GM19351 (cell line): ENCODE results near the gene CDH23.

Experiments
- ATAC-seq: cut with Tn5 transposase; IDR thresholded peaks from one replicate; pipeline ENCODE4 v1.9.1; 2021; ENCODE audit warnings: mild to moderate bottlenecking, moderate library complexity; ENCODE audit not compliant: unreplicated experiment

CDH23 gene

DNA sequence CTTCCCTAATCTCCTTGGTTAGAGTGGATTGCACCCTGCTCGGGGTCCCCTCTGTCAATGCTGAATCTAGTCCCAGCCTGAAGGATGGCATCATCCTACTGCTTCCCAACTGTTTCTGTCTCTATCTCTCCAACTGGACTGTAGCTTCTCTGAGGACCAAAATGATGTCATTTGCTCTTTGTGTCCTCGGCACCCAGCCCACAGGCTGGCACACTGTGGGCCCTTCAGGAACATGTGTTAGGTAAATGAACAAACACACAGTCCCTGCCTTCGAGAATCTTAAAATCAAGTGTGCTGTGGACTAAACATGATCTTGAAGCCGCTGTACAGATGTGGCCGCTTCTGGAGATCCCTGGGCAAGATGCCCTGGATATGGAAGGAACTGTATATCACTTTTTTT is 5.0 kb upstream of the CDH23 start:
- ATAC-seq: no peak

DNA sequence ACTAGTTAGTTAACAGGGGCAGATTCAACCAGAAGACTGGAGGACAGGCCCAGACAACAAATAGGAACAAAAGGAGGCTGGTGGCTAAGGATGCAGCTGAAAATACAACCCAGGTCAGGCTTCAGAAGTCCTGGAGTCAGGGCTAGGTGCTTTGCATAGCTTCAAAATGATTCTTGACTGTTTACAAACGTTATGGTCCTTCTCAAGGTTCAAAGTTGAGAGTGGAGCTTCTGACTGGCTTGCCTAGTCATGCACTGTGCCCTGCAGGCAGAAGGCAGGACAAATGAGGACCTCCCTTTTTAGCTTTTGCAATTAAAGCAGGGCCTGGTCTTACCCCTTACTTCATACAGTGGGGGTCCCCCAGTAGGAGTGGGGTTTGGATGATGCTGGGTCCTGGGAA is 4.4 kb upstream of the CDH23 start:
- ATAC-seq: no peak

DNA sequence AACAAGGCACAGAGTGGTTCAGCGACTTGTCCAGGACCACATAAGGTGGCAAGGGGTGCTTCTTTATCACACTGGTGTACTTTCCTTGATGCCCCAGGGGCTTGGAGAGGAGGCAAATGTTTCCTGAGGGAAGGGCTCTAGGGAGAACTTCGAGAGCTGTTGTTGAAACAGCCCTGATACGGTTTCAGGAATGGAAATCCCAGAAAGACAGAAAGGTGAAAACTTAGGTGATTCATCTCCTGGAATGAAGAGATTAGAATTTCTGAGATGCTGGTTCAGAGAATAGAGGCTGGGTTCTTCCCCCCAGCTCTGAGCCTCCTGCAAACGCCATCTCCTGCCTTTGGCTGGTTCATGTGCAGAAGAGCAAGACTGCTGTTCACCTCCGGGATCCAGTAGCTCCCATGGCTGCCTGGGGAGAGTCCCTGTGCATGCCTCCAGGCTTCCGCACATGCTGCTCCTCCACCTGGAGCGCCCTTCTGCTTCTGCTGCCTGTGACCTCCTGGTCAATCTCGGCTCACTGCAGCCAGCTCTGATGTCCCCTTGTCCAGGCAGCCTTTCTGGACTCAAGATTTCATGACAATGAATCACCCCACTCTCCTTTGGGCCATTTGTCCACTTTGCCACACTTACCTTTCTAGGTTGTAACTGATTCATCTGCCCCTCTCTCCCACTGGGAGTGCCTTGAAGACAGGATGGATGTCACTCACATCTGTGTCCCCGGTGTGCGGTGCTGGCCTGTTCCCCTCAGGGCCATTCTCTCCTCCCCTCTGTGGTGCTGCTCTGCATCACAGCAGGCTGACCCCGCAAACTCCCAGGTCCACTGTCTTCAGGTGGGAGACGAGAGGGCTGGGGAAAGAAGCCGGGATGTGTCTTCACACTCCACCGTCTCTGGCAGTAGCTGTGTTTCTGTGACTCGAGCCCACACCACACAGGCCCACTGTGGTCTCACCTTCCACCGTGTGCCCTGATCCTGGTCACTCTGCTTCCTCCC is 3.6 kb upstream of the CDH23 start:
- no peak for ATAC-seq

DNA sequence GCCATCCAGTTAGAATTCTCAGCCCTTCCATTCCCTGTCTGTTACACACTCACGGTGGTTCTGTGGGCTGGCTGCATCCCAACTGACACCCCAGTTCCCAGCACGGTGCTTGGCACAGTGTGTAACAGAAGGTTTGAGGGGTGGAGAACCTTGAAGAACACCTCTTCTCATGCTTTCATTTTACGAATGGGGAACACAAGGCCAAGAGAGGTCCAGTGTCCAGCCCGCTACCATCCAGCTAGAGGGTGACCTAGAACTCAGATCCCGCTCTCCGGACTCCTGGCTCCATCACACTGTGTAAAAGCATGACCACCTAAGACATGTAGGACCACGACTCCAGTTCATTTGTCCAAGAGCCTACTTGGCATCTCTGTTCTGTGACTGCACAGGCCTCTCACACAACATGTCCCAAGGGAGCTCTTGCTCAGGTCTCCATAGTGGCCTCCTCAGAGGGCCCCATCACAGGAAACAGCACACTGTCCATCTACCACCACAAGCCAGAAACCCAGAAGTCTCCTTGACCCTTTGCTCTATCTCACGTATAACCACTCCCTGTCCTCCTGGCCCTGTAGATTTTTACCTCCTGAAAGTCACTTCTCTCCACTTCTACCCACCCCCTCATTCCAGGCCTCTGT is 2.8 kb upstream of the CDH23 start:
- no peak for ATAC-seq

DNA sequence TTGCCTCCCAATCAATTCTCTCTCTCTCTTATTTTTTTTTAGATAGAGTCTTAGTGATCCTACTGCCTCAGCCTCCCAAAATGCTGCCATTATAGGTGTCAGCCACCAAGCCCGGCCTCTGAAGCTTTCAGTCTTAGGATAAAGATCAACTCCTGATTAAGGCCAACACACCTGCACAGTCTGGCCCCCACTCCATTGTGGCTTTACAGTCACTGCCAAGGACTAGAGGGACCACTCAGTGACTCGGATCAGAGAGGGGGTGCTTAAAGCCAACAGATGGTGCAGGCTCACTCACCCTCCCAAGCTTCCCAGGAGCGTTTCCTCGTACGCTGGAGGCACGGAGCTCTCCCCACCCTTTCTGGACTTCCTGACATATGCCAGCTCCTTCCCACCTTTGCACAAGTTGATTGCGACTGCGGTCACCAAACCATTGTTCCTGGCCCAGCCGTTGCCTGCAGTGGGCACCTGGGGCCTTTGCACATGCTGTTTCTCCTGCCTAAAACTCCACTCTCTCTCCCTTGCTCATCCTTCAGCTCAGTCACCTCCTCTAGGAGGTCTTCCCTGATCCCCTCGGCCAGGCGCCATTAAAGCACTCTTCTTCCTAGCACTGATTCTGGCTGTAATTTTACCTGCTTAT is 1.7 kb upstream of the CDH23 start:
- no peak for ATAC-seq

DNA sequence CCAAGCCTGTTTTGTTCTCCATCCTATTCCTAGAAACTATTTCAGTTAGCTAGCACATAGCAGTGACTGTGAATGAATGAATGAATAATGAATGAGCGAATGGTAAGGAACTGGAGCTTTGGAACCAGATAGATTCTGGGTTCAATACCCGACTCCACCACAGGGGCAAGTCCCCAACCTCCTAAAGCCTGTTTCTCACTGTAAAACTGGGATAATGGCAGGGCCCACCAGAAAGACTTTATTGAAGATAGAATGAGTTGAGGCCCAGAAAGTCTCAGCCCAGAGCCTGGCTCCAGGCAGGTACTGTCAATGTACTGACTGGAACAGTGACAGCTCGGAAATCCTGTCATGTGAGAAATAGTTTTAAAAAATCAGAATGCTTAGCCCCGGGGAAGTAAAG is 1.1 kb upstream of the CDH23 start:
- ATAC-seq: no peak

DNA sequence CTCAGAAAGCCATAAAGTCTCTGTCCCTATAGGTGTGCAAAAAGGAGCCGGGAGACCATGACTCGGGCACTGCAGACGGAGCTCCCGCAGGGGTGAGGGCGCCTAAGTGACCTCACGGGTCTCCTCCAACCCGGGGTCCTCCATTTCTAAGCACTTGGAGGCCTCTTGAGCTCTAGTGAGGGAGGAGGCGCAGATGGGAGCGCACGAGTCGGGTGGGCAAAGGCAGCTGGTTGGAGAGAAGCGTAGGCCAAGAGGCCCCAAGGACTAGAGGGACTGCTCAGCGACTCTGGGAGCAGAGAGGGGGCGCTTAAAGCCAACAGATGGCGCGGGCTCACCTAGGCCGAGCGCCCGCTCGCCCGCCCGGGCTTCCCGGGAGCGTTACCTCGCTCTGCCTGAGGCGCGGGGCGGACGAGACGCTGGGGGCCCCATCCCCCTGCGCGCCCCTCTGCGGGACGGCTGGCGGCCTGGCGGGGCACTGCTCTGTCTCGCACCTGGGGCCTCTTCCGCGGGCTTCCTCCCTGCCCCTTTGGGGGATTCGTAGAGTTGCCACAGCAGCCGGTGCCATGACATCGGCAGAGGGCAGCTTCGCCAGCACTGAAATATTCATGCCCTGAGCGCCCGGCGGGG is 523 bp upstream of the CDH23 start:
- no peak for ATAC-seq

DNA sequence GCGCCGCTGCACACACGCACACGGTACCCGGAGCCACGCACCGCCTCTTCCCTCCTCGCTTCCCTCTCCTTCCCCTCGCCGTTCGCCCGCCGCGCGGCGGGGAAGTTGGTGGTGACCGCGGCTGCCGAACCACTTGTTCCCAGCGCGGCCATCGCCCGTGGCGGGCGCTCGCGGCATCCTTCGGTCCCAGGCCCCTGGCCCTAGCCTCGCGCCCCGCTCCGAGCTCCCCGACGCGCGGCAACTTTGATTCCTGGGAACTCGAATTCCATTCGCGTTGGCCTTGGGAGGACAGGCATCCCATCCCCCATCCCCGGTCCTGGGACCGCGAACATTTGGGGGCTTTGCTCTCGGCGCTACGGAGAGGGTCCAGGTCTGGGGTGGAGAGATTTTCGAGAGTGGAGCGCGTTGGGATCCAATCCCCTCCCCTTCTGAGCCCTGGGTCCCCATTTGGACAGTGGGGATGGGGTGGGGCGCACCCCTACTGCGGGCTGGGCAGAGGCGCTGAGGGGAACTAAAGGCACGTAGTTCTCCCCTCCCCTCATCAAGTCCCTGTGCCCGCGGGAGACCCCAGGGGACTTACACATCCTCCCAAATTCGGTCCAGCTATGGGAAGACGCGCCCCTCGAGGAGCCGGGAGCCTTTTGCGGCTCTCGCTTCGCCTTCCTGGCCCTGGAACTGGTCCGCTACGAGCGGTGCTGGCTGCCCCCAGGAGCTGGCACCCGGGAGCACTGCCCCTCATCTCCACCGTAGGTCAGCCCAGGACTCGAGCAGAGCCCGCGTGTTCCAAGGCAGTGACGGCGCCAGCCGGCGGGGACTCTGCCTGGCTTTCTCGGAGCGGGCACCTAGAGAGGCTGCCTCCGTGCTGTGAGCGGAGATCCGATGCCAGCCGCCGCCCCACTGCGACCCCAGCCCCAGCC is 834 bp downstream of the CDH23 start:
- no peak for ATAC-seq

DNA sequence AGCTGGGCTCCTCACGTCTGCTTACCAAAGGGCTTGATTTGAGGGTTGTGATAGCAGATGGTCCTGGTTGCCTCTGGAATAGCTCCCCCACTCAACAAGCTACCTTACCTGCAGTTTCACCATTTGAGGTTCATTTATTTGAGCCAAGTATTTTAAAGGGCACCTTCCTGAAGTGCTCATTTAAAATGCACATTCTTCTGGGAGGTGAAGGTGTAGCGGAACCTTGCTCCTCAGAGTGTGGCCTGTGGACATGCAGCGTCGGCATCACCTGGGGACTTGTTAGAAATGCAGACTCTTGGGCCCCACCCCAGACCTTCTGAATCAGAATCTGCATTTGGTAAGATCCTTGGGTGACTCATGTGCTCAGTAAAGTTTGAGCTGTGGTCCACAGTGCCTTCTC is 2.3 kb downstream of the CDH23 start:
- ATAC-seq: no peak

DNA sequence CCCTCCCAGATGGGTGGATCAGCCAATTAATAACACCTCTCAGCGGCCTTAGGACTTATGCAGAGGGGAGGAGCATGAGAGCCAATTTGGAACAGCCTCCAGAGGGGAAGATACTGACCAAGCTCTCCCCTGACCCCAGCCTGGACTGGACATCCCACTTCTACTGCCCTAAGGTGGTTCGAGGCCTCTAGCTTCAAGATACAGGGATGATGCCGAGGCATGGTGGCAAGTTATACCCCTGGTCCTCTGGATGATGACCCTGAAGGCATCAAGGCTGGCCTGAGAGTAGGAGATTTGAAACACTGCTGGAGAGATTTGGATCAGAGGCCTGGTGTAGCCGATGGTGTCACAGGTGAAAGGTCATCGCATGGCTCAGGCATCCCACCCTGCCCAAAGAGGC is 3.2 kb downstream of the CDH23 start:
- ATAC-seq: no peak

DNA sequence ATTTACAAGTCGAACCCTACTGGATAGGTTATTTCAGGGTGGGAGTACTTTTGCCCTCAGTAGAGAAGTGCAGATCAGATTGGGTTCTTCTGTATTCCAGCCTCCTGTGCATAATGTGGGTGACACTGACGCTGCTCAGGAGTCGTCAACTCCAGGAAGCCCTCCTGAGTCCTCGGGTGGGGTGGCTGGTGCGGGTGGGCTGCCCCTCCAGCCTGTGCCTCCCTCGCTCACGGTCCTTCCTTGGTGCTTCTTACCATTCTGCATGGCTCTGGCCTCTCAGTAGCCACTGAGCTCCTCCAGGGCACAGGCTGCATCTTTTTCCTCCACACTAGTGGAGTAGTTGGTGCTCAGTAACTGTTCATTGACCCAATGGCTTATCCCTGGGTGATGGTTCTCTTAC is 4.3 kb downstream of the CDH23 start:
- no peak for ATAC-seq

DNA sequence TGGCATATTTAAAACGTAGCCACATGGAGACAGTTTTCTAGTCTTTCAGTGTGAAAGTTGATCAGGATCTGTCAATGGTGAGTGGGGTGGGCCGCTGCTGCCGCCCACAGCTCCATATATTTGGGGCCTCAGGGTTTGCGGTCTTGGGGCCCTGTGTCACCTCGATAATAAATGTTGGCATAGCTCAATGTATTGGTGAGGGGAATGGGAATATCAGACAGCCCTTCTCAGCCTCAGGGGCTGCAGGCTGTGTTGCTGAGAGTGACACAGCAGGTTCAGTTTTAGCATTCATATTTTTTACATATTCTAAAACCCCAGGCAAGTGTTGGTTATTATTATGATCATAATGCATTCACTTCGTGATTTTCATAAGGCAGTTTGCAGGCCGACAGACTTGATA is 5.3 kb downstream of the CDH23 start:
- no peak for ATAC-seq

DNA sequence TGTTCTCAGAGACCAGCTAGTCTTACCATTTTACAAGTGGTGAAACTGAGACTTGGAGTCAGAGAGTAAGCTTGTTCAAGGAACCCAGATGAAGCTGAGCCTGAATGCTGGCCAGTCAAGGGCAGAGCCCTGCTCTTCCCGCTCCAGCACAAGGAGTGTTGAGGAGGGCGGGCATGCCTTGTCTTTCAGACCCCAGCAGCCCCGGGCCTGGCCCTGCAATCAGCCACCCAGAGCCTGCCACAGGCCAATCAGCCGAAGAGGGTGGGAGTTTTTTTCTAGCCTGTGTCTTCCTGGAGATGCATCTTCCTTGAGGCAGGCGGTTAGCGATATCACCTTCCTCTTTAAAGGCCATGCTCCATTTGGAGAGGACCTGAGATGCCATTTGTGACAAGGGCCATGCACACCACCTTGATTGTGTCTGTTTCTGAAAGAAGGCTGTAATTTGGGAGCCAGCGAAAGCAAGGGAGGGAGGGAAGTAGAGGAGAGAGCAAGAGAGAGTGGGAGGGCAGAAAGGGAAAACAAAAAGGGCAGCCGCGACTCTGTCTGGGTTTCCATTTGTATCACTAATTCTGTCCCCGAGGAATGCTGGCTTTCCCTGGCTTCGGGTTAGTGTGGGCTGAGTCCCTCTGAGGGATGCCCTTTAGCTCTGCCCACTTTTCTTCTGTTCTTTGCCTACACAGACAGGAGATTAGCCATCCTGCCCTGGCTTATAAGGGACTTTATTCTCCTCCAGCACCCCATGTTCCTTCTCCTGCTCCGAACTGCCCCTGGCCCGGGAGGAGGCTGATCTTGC is 8.0 kb downstream of the CDH23 start:
- ATAC-seq: no peak

DNA sequence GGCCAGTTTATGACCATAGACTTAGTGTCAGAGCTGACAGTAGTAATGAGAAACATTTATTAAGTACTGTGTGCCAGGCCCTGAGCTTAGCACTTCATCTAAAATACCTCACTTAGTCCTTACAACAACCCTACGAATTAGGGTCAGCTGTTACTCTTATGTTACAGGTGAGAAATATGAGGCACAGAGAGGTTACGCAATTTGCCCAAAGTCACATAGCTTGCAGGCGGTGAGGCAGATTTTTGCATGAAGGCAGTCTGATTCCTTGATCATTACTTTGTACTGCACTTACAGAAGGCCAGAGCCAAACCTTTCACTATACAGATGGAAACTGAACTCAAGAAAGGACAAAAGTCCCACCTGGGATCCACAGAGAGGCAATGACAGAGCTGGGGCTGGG is 10.2 kb downstream of the CDH23 start:
- no peak for ATAC-seq

DNA sequence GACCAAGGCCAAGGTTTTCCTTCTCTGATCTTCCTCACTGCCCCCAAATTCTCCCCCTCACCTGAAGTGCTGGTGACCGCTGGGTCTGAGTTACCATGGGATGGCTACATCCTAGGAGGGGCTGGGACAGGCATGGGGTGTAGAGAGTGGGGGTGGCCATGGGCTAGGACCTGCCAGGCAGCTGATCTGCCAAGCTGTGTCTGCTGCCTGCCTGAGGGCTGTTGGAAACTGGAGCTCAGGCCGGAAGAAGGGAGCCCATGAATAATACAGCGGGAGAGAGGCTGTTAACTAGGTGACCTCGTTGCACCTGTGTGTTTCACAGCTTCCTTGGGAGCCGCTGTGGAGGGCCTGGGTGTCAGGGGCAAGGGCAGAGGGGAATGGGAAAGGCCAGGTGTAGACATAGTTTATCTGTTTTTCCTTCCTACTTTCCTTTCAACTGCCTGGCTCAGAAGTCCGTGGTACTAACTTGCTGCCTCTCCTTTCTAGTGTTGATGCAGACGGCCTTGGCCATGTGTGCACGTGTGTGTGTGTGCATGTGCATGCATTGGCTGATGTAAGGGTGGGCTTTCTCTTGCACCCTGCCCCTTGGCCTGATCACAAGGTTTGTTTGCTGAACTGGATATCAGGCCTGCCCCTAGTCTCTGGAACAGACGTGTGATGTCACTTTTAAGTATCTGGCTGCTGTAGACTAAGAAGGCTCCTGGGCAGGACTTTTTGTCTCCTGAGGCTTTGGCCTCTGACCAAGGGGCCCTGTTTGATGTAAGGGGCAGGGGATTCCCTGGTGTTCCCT is 11.9 kb downstream of the CDH23 start:
- no peak for ATAC-seq

DNA sequence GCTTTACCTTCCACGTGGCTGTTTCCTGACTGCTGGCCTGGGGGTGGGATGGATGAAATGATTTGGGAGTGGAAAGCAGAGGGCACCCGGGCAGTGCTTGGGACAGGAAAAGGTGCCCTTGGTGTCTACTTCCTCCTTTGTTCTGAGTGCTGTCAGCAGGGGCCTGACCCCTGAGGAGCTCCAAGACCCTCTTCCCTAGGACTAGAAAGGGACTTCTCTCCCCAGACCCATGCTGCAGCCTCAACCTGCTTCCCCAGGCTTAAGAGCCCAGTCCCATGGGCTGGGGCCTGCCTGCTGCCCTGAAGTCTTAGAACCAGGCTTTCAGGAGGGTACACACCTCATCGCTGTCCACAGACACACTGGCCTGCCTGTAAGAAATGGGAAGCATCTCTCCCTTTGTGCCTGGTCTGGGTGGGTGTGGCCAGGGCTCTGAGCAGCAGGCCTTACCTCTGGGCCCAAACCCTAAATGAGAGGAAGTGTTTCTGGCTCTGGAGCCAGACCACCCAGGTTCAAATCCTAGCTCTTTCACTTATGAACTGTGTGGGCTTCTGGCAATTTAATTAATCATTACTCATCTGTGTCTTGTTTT is 12.9 kb downstream of the CDH23 start:
- ATAC-seq: no peak

DNA sequence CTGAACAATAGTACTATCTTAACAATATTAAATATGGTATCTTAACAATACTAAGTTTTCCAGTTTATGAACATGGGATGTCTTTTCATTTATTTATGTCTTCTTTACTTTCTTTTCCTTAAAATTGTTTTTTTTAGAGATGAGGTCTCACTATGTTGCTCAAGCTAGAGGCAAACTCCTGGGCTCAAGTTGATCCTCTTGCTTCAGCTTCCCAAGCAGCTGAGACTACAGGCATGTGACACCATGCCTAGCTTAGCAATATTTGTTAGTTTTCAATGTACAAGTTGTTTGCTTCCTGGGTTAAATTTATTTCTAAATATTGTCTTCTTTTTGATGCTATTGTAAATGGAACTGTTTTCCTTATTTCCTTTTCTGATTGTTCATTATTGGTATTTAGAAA is 16.9 kb downstream of the CDH23 start:
- ATAC-seq: no peak

DNA sequence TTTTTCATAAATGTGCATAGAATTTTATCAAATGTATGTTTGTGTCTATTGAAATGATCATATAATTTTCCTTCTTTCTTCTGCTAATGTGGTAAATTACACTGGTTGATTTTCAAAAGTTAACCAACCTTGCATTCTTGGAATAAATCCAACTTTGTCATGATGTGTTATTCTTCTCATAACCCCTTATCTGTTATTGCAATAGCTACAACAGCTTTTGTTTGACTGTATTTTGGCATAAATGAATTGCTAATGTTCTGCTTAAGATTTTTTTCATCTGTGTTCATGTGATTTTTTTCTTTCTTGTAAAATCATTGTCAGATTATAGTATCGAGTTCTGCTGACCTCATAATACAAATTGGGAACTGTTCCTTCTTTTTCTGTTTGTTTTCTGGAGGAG is 17.6 kb downstream of the CDH23 start:
- no peak for ATAC-seq
